ENCODE data around the gene MRPL57. TPM values are rescaled to one million over a fixed set of nuclear protein-coding genes. Genes with fewer than 3 reads are reported as not detected.
"Not testable (repeated sequence)": the region's sequence is repeated elsewhere in the genome, so short reads cannot be mapped to it uniquely, and the experiment has no call there.

Gene MRPL57
- total RNA-seq, 2 donors from 2014 or later = 31.3 to 35.6 TPM

DNA sequence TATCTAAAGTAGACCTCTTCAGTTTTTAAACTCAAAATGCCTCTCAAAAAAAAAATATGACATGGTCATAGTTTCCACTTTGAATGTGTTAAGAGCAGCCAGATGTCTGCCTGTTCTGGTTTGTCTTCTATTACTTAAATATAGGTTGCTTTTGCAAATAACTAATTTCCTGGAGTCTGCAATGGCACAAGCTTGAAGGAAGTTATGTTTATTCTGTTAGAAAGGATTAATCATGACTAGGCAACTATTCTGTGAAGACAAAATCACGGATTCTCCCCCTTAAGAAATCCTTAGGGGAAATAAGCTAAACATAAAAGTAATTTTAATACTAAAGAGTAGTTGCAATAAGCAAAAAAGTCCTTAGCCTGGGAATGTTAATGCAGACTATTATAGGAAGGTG lies 26.4 kb upstream of the MRPL57 start:
- H3K27ac ChIP-seq = peak overlapping the region in 1 of 2 donors; percentile 67
- peaks cover 25% of the 10 kb centered on the region for H3K36me3 ChIP-seq
- H3K4me1 ChIP-seq = peaks cover 0 to 13% of the 10 kb centered on the region in 2 donors
- no peak overlapping the region for H3K4me3 ChIP-seq
- DNase-seq (ENCODE audit: low spot score) = no peak
- H3K9me3 ChIP-seq = no peaks in the 10 kb centered on the region
- no peaks in the 10 kb centered on the region for H3K27me3 ChIP-seq
- TF ChIP-seq, protein P1, sequence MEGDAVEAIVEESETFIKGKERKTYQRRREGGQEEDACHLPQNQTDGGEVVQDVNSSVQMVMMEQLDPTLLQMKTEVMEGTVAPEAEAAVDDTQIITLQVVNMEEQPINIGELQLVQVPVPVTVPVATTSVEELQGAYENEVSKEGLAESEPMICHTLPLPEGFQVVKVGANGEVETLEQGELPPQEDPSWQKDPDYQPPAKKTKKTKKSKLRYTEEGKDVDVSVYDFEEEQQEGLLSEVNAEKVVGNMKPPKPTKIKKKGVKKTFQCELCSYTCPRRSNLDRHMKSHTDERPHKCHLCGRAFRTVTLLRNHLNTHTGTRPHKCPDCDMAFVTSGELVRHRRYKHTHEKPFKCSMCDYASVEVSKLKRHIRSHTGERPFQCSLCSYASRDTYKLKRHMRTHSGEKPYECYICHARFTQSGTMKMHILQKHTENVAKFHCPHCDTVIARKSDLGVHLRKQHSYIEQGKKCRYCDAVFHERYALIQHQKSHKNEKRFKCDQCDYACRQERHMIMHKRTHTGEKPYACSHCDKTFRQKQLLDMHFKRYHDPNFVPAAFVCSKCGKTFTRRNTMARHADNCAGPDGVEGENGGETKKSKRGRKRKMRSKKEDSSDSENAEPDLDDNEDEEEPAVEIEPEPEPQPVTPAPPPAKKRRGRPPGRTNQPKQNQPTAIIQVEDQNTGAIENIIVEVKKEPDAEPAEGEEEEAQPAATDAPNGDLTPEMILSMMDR (IDR thresholded peaks at IDR 0.05) = no peak

DNA sequence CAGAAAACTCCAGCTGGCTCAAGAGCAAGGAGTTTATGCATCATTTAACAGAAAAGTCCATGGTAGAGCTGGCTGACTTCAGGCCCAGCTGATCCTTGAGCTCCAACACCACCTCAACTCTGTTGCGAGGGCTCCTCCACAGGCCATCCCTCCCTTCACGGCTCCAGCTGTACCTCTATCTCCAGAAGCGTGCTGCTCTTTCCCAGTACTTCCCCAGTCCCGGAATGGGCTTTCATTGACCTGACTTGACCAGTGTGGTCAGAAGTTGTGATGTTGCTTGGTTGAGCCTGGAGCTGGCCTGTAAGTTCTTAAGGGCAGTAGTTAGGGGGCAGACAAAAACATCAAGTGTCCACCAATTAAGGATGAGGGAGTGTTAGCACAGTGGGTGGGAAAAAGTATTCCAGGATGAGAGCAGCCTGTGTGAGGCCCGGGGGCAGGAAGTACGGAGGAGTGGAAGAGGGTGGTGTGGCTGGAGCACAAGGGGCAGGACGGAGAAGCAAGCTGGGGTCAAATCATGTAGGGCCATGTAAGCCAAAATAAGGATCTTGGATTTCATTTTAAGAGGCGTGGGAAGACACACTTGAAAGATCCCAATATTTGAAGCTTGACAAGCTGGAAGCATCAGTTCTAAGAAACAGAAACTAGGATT lies 24.1 kb upstream of the MRPL57 start:
- TF ChIP-seq, protein P1 (IDR thresholded peaks at IDR 0.05) = no peak
- Histone ChIP-seq H3K27ac (no peak overlapping the region), H3K4me1 (peaks cover 0 to 13% of the 10 kb centered on the region in 2 donors), H3K27me3 (no peaks in the 10 kb centered on the region), H3K4me3 (no peak overlapping the region), H3K36me3 (peaks cover 9% of the 10 kb centered on the region), H3K9me3 (no peaks in the 10 kb centered on the region)
- no peak for DNase-seq (ENCODE audit: low spot score)

DNA sequence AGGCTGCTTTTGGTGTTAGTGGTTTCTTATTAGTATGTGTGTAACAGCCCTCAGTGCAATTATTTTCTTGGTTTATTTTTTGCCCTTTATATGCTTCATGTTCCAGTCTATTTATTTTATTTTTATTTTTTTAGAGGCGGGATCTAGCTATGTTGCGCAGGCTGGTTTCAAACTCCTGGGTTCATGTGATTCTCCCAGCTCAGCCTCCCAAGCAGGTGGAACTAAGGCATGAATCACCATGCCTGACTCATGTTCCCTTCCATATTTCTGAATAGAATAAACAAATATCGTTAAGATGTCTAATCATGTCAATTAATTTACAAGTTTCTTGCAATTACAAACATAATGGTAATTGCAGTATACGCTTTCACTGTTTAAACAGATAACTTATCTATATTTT lies 11.8 kb upstream of the MRPL57 start:
- TF ChIP-seq, protein P1 (IDR thresholded peaks at IDR 0.05) = no peak
- Histone ChIP-seq H3K36me3 (no peaks in the 10 kb centered on the region), H3K4me1 (no peaks in the 10 kb centered on the region), H3K27ac (no peak overlapping the region), H3K27me3 (no peaks in the 10 kb centered on the region), H3K9me3 (no peaks in the 10 kb centered on the region), H3K4me3 (no peak overlapping the region)
- DNase-seq (ENCODE audit: low spot score) = no peak

DNA sequence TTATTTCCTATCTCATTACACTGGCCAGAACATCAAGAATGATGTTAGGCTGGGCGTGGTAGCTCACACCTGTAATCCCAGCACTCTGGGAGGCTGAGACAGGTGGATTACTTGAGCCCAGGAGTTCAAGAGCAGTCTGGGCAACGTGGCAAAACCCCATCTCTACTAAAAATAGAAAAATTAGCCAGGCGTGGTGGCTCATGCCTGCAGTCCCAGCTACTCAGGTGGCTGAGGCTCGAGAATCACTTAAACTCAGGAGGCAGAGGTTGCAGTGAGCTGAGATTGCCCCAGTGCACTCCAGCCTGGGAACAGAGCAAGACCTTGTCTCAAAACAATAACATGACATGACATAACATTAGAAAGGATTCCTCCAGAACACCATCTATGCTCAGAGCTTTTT lies 10.9 kb upstream of the MRPL57 start:
- not testable (repeated sequence) for H3K36me3 ChIP-seq; H3K4me3 ChIP-seq; H3K9me3 ChIP-seq; H3K4me1 ChIP-seq; DNase-seq (ENCODE audit: low spot score); H3K27ac ChIP-seq; H3K27me3 ChIP-seq

DNA sequence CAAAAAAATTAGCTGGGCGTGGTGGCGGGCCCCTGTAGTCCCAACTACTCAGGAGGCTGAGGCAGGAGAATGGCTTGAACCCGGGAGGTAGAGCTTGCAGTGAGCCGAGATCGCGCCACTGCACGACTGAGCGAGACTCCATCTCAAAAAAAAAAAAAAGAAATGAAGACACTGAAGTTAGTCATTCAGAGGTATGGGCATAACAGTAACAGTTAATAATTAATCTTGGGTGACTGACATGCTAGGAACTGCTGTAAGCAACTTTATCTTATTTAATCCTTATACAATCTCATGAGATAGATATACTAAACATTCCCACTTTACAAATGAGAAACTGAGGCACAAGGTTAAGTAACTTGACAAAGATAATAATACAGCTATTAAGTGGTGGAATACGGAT lies 5.0 kb upstream of the MRPL57 start:
- no peaks in the 10 kb centered on the region for H3K27me3 ChIP-seq
- no peak overlapping the region for H3K27ac ChIP-seq
- peaks cover 0 to 5% of the 10 kb centered on the region in 2 donors for H3K4me1 ChIP-seq
- TF ChIP-seq, protein P1 (IDR thresholded peaks at IDR 0.05) = no peak
- no peaks in the 10 kb centered on the region for H3K36me3 ChIP-seq
- H3K4me3 ChIP-seq = no peak overlapping the region
- DNase-seq (ENCODE audit: low spot score) = no peak
- no peaks in the 10 kb centered on the region for H3K9me3 ChIP-seq

DNA sequence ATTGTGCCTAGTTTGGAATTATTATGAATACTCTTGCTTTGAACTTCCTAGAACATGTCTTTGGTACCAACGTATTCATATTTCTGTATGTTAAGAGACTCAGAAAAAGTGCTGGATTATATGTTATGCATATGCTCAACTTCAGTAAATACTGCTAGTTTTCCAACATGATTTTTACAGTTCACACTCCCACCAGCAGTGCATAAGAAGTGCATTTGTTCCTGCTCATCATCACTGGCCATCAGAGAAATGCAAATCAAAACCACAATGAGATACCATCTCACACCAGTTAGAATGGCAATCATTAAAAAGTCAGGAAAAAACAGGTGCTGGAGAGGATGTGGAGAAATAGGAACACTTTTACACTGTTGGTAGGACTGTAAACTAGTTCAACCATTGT lies 2.7 kb upstream of the MRPL57 start:
- not testable (repeated sequence) for H3K9me3 ChIP-seq; H3K27ac ChIP-seq; H3K27me3 ChIP-seq; H3K4me3 ChIP-seq; DNase-seq (ENCODE audit: low spot score); H3K36me3 ChIP-seq
- H3K4me1 ChIP-seq = peaks cover 0 to 17% of the 10 kb centered on the region in 2 donors

DNA sequence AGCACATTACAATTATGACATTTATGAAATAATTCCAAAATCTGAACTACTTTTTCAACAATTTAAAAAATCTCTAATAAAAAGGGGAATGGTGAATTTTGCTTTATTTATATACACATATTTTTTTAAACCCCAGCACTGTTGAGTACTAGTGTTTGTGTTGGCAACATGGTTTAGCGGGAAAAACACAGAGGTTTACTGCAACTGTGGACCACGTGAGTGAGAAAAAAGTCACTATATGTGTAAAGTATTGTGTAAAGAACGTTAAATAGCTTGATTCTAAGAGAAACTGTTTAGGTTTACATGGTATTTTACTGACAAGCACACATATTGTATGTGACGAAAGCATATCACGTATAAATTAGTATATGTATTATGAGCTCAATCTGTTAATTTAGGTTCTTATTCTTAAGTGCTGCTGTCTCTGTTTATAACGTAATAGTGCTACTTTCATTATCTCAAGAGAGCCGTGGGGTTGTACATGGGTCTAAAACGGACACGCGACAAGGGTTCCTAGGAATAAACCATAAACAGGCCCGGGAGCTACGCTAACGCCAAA lies 723 bp upstream of the MRPL57 start:
- Histone ChIP-seq H3K36me3 (no peaks in the 10 kb centered on the region), H3K9me3 (no peaks in the 10 kb centered on the region), H3K4me1 (peaks cover 0 to 17% of the 10 kb centered on the region in 2 donors), H3K27ac (peak overlapping the region in 1 of 2 donors; percentile 94), H3K27me3 (no peaks in the 10 kb centered on the region), H3K4me3 (peak overlapping the region; percentile 77)
- no peak for DNase-seq (ENCODE audit: low spot score)
- TF ChIP-seq, protein P1 (IDR thresholded peaks at IDR 0.05) = no peak

Data from right atrium auricular region (tissue), 2 donors.